WI38 (cell line): ENCODE measurements around the gene GPAT3.
"Not testable (repeated sequence)": the region's sequence is repeated elsewhere in the genome, so short reads cannot be mapped to it uniquely, and the experiment has no call there.

Source experiments
- H3K4me3 ChIP-seq: 2 replicates; pipeline ENCODE4 v1.5.1; 2011; ENCODE audit warnings: low read depth, mild to moderate bottlenecking, control low read depth, low read length
- TF ChIP-seq, protein P1 (sequence below): IDR thresholded peaks from 2 replicates; pipeline ENCODE4 v1.5.1; 2012; ENCODE audit warnings: low read depth, mild to moderate bottlenecking, control low read depth, low read length

GPAT3 gene

DNA sequence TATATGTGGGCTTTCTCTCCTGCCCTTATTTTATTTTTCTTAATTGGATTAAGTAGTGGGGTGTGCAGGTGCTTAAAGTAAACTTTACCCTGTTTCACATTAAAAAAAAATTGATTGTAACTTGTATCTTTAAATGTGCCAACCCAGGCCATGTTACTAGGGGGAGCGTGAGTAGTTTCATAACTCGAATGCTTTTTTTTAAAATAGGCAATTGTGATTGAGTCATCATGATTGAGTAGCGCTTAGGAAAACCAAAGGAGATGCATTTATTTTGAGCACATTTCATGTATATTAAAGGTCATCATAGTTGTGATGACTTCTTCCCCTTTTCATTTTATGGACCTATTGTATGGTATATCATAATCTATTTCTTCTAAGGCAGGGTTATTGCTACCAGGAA lies 32.2 kb downstream of the GPAT3 start:
- no peak overlapping the region for H3K4me3 ChIP-seq
- TF ChIP-seq, protein P1, sequence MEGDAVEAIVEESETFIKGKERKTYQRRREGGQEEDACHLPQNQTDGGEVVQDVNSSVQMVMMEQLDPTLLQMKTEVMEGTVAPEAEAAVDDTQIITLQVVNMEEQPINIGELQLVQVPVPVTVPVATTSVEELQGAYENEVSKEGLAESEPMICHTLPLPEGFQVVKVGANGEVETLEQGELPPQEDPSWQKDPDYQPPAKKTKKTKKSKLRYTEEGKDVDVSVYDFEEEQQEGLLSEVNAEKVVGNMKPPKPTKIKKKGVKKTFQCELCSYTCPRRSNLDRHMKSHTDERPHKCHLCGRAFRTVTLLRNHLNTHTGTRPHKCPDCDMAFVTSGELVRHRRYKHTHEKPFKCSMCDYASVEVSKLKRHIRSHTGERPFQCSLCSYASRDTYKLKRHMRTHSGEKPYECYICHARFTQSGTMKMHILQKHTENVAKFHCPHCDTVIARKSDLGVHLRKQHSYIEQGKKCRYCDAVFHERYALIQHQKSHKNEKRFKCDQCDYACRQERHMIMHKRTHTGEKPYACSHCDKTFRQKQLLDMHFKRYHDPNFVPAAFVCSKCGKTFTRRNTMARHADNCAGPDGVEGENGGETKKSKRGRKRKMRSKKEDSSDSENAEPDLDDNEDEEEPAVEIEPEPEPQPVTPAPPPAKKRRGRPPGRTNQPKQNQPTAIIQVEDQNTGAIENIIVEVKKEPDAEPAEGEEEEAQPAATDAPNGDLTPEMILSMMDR: no peak

DNA sequence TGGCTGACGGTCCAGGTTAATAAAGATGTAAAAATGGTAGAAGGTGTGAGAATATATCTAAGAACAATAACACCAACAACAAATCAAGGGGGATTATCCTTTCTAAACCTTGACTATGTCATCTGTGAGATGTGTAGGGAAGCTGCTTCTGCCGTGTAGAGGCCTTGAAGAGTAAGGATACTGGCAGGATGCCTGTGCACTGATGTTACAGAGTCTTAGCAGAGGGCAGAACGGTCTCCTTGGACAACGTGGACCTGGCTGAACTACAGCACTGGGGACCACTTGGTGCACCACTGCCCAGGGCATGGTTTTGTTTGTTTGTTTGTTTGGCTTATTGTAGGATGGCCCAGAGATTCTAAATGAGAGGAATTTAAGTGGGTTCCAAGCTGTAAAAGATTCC lies 33.5 kb downstream of the GPAT3 start:
- H3K4me3 ChIP-seq: no peak overlapping the region
- TF ChIP-seq, protein P1: no peak

DNA sequence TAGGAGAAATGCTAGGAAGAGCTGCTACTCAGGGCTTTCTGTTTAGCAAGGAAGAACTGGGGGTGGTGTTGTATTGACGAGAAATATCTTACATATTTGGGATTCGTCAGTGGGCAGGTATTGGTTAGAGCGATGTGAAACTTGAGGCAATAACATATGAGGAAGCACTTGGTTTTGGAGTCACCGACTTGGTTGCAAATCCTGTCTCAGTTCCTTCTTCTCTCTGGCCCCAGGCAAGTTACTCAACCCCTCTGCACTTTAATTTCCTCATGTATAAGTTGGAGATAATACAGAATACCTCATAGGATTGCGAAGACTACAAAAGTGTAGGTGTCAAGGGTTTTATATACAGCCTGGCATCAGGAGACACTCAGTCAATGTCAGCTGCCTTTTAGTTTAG lies 34.1 kb downstream of the GPAT3 start:
- H3K4me3 ChIP-seq: no peak overlapping the region
- TF ChIP-seq, protein P1: no peak

DNA sequence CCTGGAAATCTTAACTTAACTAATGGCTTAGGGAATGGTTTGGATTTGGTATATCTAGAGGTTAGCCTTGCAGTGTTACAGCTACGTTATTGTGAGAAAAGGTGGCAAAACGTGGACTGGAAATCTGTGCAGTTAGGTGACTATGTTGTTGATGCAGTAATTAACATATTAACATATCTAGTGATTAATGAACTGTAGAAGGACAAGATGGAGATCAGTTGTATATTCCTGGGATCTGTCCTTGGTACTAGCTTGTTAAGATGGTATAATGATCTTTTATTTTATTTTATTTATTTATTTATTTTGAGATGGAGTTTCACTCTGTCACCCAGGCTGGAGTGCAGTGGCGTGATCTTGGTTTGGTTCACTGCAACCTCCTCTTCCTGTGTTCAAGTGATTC lies 36.9 kb downstream of the GPAT3 start:
- no peak overlapping the region for H3K4me3 ChIP-seq
- TF ChIP-seq, protein P1: no peak

DNA sequence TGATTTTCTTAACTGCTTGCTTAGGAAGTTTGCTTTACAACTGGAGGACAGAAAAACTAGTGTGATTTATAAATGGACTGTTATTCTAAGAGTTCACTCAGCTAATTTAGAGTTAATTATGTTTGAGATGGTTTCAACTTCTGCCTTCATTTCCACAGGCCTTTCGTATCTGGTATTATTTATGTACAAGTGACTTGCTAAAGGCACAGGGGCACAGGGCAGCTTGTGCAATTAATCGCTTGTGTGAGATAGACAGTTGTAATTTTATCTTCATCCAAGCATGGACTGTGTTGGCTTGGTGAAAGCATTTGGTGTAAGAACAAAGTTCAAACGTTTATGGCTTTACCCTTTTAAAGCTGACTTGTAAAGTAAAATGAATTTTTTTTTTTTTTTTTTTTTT lies 38.3 kb downstream of the GPAT3 start:
- TF ChIP-seq, protein P1: no peak
- no peak overlapping the region for H3K4me3 ChIP-seq

DNA sequence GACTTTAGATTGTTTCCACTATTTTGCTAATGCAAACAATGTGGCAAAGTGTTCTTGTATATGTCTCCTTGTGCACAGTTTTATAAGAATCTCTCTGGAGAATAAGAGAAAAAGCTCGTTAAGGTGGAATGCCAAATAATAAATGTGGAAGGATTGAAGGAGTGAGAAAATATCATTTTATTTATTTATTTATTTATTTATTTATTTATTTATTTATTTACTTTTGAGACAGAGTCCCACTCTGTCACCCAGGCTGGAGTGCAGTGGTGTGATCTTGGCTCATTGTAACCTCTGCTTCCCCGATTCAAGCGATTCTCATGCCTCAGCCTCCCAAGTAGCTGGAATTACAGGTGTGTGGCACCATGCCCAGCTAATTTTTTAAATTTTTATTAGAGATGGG lies 40.3 kb downstream of the GPAT3 start:
- H3K4me3 ChIP-seq: not testable (repeated sequence)

DNA sequence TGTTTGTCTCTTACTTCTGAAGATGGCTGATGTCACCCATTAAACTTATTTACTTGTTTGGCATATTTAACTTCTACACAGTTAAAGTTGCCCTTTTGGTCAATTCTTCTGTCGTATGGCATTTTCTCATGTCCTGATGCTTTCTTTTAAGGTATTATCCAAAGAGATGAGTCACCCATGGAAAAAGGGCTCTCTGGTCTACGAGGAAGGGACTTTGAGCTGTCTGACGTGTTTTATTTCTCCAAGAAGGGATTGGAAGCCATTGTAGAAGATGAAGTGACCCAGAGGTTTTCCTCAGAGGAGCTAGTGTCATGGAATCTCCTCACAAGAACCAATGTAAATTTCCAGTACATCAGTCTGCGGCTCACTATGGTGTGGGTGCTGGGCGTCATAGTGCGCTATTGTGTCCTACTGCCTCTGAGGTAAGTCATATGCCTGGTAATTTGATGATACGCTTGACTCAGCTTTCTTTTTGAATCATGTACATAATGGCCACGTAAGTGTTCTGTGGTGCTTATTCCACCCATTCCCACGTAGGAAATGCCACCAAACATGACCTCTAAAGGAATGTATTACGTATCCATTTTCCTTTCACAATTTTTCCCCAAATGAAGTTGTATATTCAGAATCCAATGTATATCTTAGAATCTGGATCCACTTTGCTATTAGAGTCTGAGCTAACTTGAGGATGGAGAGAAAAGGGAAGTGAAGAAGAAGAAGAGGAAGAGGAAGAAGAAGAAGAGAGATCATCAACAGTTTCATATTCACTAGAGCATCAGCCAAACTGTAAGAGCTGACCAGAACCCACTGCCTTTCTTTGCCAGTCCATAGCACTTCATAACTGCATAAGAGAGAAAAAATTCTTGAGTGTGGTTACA lies 45.7 kb downstream of the GPAT3 start:
- H3K4me3 ChIP-seq: no peak overlapping the region
- TF ChIP-seq, protein P1: no peak
